HCT116 (cell line): ENCODE measurements around the gene MARVELD1. TPM values are rescaled to one million over a fixed set of nuclear protein-coding genes. Genes with fewer than 3 reads are reported as not detected.

Source experiments
- EGR1 ChIP-seq: IDR thresholded peaks from 2 replicates; pipeline ENCODE4 v1.6.1; 2012; ENCODE audit warnings: low read depth
- SIN3A ChIP-seq: IDR thresholded peaks from 2 replicates; pipeline ENCODE4 v1.6.1; 2012; ENCODE audit warnings: low read depth
- total RNA-seq: library from RNA; stranded (reverse); gene quantifications from one replicate; pipeline ENCODE4 v1.2.1, GENCODE V29; 2021; ENCODE audit not compliant: unreplicated experiment

MARVELD1 gene
- total RNA-seq, 1 experiment from 2014 or later: 36.1 TPM

- TF ChIP-seq SIN3A (no peak), EGR1 (no peak)
- TF ChIP-seq, all 23 proteins: peak for 0
Observed at GRCh38 chr10:97766996-97767924, 53.7 kb downstream of the MARVELD1 start (continued).

Other genes starting within 250 kb of the MARVELD1 start
- gene MMS19, start 215.3 kb upstream of the MARVELD1 start, total RNA-seq: 101 TPM
- gene UBTD1, start 214.8 kb upstream of the MARVELD1 start, total RNA-seq: 12.8 TPM
- 0.15 TPM for gene ANKRD2, start 141.0 kb upstream of the MARVELD1 start, total RNA-seq
- 1.6 TPM for gene HOGA1, start 129.3 kb upstream of the MARVELD1 start, total RNA-seq
- 0.32 TPM for gene C10orf62, start 124.0 kb upstream of the MARVELD1 start, total RNA-seq
- gene MORN4, start 80.2 kb upstream of the MARVELD1 start, total RNA-seq: 8.0 TPM
- 20.0 TPM for gene PI4K2A, start 73.1 kb upstream of the MARVELD1 start, total RNA-seq
- 26.7 TPM for gene AVPI1, start 26.5 kb upstream of the MARVELD1 start, total RNA-seq
- gene ZFYVE27, start 23.4 kb downstream of the MARVELD1 start, total RNA-seq: 28.4 TPM
- gene SFRP5, start 58.3 kb downstream of the MARVELD1 start, total RNA-seq: not detected
- 1.0 TPM for gene GOLGA7B, start 136.1 kb downstream of the MARVELD1 start, total RNA-seq